MM.1S (cell line): ENCODE data around the gene MYO10.

Experiments
- EZH2phosphoT487 ChIP-seq: fragments of 300-600 bp; sonication (generic); IDR thresholded peaks from 2 replicates; pipeline ENCODE4 v1.6.1; 2018; ENCODE audit warnings: antibody characterized with exemption, low read length
- TF ChIP-seq, protein P1 (sequence below): fragments of 300-600 bp; sonication (generic); IDR thresholded peaks from 2 replicates; pipeline ENCODE4 v1.5.1; 2016; ENCODE audit warnings: antibody characterized with exemption, low read length, mixed read lengths

DNA sequence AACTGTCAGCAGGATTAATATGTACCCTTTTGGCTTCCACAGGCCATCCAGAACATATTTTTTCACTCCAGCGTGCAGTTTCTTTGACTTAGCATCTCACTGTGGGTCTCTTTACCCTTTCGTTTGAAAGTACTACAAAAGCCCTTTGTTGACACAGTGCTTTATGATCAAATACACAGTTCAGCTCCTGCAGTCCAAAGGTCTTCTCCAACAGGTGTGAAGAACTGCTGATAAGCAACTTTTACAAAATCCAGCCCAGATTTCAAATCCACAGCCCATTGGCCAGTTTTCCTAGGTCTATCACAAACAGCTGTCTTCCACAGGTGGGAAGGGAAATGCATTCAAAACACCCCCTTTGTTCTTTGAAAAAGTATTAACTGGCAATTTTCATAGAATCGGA is 54.8 kb downstream of the MYO10 start:
- TF ChIP-seq, protein P1, sequence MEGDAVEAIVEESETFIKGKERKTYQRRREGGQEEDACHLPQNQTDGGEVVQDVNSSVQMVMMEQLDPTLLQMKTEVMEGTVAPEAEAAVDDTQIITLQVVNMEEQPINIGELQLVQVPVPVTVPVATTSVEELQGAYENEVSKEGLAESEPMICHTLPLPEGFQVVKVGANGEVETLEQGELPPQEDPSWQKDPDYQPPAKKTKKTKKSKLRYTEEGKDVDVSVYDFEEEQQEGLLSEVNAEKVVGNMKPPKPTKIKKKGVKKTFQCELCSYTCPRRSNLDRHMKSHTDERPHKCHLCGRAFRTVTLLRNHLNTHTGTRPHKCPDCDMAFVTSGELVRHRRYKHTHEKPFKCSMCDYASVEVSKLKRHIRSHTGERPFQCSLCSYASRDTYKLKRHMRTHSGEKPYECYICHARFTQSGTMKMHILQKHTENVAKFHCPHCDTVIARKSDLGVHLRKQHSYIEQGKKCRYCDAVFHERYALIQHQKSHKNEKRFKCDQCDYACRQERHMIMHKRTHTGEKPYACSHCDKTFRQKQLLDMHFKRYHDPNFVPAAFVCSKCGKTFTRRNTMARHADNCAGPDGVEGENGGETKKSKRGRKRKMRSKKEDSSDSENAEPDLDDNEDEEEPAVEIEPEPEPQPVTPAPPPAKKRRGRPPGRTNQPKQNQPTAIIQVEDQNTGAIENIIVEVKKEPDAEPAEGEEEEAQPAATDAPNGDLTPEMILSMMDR: no peak
- no peak for TF ChIP-seq EZH2phosphoT487
